Measurements from ENCODE around the gene TNKS2.

The TNKS2 gene

GRCh38 chr10:91879515-91880170 is 81.4 kb downstream of the TNKS2 start:
- no peak for DNase-seq

DNA sequence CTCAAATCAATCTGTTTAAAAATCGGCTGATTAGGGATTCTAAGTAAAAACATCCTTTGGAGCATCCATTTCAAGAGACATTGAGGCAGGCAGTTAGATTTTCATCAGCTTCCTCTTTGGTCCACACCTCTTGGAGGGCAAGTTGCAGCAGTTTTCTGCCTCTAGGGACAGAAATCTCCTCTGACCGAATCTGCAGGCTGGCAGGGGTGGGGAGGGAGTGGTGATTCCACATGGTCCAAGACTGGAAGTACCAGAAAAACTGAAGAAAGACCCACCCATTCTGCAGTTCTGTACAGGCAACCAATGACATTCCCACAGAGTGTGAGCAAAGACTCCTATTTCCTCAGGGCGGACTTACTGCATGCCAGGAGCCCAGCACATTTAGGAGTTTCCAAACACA is 82.1 kb downstream of the TNKS2 start:
- no peak for DNase-seq

DNA sequence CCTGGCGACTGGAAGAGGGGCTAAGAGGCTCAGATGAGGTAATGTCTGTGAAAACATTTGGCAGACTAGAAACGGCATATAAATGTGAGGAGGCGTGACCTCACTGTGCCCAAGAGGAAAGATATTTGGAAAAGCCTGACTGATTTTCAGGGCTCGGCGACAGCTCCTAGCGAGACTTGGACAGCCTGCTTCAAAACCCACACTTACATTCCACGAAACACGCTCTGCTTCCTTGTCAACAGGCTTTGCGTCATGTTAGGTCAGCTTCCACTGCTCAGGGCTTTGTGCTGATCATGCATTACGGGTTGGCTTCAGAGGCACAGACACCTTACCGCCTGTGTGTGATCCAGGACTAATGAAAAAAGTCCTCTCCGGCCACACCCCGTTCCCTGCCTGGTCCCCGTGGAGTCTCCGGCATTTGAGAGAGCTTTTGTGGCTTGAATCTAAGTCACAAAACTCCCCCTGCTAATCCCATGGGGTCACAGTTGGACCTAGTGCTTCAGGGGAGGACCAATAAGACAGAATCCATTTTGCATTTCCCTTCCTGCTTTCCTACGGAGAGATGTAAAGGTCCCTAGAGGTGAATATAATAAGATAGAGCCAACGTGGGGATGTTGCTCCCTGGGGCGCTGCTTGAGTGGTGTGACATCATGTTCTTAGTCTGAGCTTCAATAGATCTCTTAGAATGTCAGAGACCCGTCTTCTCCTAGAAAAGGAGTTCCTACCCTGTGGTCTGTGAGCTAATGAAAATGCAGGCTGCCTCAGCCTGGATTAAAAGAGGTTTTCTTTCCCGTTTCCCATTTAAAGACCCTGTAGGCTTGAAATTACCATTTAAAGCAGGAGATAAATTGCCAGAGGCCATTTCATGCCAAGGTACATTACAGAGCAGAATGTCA is 85.6 kb downstream of the TNKS2 start:
- no peak for DNase-seq

- no peak for DNase-seq
Measured at GRCh38 chr10:91884536-91884935, 86.3 kb downstream of the TNKS2 start.

DNA sequence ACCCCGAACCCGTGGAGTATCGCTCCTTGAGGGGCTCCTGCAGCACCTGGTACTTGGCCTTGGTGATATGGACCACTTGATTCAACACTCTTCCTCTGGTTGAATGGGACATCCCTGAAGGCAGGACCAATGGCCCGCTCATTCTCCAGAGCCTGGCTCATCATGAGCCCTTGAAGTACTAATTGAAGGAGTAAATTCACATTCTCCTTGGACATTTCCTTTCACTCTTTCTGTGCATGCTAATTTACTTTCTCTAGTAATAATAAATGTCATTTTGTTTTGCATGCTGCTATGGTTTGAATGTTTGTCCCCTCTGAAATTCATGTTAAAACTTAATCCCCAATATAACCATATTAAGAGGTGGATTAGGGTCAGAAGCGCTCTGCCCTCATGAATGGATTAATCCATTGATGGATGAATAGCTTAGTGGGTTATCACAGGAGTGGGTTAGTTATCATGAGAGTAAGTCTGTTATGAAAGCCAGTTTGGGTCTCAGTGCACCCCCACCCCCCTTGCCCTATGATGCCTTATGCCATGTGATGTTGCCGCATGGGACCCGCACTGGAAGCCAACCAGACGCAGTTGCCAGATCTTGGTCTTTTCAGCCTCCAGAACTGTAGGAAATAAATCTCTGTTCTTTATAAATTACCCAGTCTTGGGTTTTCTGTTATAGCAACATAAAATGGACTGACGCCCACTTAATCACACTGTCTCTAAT is 87.3 kb downstream of the TNKS2 start:
- no peak for DNase-seq

DNA sequence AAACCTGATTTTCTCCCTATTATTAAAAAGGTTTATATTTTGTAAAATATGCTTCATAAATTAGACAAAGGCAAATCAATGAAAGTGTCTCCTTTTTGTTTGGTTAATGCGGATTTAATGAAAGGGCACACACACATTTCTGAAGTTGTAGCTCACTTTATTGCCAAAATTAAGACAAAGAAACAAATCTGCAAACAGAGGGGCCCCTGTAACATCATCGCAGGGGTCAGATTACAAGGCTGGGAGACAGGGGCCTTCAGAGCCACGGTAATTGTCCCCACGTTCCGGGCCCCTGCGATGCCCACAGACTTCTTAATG is 88.7 kb downstream of the TNKS2 start:
- DNase-seq, result no peak

GRCh38 chr10:91887272-91888076 is 89.2 kb downstream of the TNKS2 start:
- DNase-seq, result no peak

- peak; percentile 65 for DNase-seq
Measured at GRCh38 chr10:91891125-91892001, 93.1 kb downstream of the TNKS2 start.

DNA sequence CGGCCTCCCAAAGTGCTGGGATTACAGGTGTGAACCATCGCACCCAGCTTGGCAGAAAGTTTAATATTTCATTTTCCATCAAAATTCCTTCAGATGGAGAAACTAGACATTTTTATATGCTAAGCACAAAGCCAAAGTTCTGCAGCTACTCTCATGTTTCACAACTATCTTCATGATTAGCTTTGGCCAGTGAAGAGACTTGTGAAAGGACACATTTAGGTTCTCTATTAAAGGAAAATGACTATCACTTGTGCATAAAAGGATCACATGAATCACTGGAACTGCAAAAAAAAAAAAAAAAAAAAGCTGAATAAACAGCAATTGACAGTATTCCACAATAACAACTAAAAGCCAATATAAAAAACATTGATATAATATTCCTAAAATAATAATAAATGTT is 94.8 kb downstream of the TNKS2 start:
- DNase-seq, result peak; percentile 50

DNA sequence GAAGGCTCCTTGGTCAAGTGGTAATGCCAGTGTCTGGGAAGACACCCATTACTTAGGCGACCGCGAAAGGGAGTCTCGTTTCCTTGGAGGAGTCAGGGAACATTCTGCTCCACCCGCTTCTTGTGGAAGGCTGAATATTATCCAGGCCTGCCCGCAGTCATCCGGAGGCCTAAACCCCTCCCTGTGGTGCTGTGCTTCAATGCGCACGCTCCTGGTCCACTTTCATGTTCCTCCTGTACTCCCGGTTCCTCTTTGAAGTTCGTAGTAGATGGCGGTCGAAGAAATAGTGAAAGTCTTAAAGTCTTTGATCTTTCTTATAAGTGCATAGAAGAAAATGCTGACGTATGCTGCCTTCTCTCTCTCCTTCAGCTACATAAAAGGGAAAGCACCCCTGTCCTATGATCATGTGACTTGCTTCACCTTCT is 96.0 kb downstream of the TNKS2 start:
- peak; percentile 60 for DNase-seq

- DNase-seq, result no peak
Measured at GRCh38 chr10:91896212-91896756, 98.1 kb downstream of the TNKS2 start.

- DNase-seq, result no peak
Measured at GRCh38 chr10:91897421-91897820, 99.2 kb downstream of the TNKS2 start.

- peak; percentile 88 for DNase-seq
Measured at GRCh38 chr10:91901784-91902677, 103.8 kb downstream of the TNKS2 start.

GRCh38 chr10:91907033-91907594 is 108.9 kb downstream of the TNKS2 start:
- DNase-seq, result no peak

GRCh38 chr10:91907914-91908336 is 109.7 kb downstream of the TNKS2 start:
- no peak for DNase-seq

DNA sequence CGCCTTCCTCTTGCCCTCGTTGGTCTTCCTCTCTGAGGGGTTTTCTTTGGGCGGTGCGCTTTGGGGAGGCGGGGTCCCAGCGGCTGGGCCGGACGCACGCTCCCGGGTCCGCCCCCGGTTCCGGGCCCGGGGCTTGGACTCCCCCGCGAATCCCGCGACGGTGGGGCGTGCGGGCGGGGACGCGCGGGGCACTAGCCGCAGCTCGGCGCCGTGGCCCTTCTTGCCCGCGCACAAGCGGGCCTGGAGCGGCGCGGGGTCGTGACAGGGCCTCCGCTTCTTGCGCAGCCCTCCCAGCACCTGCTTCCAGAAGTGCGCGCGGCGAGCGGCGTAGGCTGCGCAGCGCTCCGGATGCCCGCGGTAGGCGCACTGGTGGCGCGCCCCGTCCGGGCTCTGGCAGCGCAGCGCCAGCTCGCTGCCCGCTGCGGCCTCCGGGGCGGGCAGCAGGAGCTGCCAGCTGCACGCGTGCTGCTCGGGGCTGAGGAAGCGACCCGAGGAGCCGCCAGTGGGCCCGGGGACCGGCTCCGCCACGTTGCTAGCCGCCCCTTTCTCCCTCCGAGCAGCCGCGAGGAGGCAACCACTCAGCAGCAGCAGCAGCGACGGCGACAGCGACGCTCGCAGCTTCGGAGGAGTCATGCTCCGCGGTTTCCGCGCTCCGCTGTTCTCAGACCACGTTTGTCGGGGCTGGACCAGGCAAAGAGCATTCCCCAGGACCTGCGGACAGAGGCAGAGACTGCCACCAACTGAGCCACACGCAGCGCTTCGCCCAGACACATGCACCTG is 110.3 kb downstream of the TNKS2 start:
- peak; percentile 80 for DNase-seq

DNA sequence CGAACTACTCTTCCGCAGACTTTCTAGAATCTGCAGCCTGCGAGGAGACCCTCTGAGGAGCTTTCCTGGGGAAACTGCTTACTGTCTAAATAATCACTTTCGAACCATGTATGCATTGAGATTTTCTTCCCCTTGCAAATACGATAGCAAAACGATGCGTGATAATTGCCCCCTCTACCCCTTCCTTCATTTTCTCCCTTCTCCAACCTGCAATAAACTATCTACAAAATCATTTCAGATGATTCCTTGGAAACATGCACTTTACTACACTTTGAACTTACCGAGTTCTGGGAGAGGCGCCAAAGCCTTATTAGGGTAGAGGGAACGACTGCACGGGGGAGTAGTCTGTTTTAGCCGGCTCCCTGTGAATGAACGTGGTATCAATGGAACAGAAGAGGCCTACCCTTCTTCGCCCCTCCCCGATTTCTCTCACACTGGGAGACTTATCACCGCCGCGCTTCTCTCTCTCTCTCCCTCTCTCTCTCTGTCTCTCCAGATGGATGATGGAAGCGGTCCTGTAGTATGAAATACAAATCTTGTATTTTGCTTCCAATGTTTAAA is 111.0 kb downstream of the TNKS2 start, which contains the start of gene FGFBP3:
TSS of gene FGFBP3 (minus strand) at position 370 of the 561 bp plus-strand sequence. CDS start 517 bp downstream, outside the sequence.
- peak; percentile 21 for DNase-seq

DNA sequence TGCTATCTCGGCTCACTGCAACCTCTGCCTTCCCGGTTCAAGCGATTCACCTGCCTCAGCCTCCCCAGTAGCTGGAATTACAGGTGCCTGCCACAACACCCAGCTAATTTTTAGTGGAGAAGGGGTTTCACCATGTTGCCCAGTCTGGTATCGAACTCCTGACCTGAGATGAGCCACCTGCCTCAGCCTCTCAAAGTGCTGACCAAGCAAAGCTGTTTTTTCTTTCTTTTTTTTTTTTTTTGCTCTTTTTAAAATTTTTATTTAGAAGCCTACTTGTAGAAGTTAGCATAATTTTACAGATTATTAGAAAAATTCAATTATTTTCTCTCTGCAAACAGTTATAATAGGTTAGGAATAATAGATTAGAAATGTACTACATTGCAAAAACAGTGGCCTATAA is 112.2 kb downstream of the TNKS2 start:
- no peak for DNase-seq

Measured in suppressor macrophage treated with lipopolysaccharide for 4 hours (primary cell).